OCI-LY3 (cell line): Measurements from ENCODE around the gene LCN2.

Experiments used
- H2AFZ ChIP-seq: fragments of 200-600, 300-600 bp; shearing (Covaris generic); 2 replicates; pipeline ENCODE4 v1.6.0; 2014; ENCODE audit warnings: antibody characterized with exemption, low read depth, low read length
- H3K27ac ChIP-seq: fragments of 200-600, 300-600 bp; sonication (generic); 2 replicates; pipeline ENCODE4 v1.5.1; 2014; ENCODE audit warnings: mild to moderate bottlenecking, low read length, moderate library complexity, mixed read lengths
- H3K27me3 ChIP-seq: fragments of 200-600, 300-600 bp; sonication (generic); 2 replicates; pipeline ENCODE4 v1.6.1; 2014; ENCODE audit warnings: low read depth, low read length, mixed read lengths
- H3K36me3 ChIP-seq: fragments of 200-600, 300-600 bp; sonication (generic); replicated peaks from 2 replicates; pipeline ENCODE3; 2014; ENCODE audit warnings: low read depth, low read length, mixed read lengths
- H3K4me1 ChIP-seq: fragments of 300-600, 200-600 bp; sonication (generic); 2 replicates; pipeline ENCODE4 v1.6.1; 2014; ENCODE audit warnings: low read length, mixed read lengths
- H3K4me2 ChIP-seq: fragments of 200-600, 300-600 bp; sonication (generic); 2 replicates; pipeline ENCODE4 v1.6.1; 2014; ENCODE audit warnings: low read length, mixed read lengths
- H3K4me3 ChIP-seq: fragments of 300-600, 200-600 bp; sonication (generic); 2 replicates; pipeline ENCODE4 v1.5.1; 2014; ENCODE audit warnings: antibody characterized with exemption, mild to moderate bottlenecking, low read length, moderate library complexity
- H3K79me2 ChIP-seq: fragments of 300-600, 200-600 bp; shearing (Covaris generic); 2 replicates; pipeline ENCODE4 v1.6.1; 2014; ENCODE audit warnings: mild to moderate bottlenecking, low read length, mixed read lengths
- H3K9ac ChIP-seq: fragments of 300-600, 200-600 bp; shearing (Covaris generic); 2 replicates; pipeline ENCODE4 v1.6.0; 2014; ENCODE audit warnings: mild to moderate bottlenecking, low read length, moderate library complexity
- H3K9me3 ChIP-seq: fragments of 200-600, 300-600 bp; shearing (Covaris generic); 2 replicates; pipeline ENCODE4 v1.6.1; 2014; ENCODE audit warnings: low read length, mixed read lengths; ENCODE audit not compliant: insufficient read depth
- H4K20me1 ChIP-seq: fragments of 200-600, 300-600 bp; sonication (generic); 2 replicates; pipeline ENCODE4 v1.6.1; 2016; ENCODE audit warnings: low read length, mixed read lengths; ENCODE audit not compliant: insufficient read depth
- CTCF ChIP-seq: fragments of 200-600, 300-600 bp; sonication (generic); IDR thresholded peaks from 2 replicates; pipeline ENCODE4 v1.5.1; 2014; ENCODE audit warnings: antibody characterized with exemption, low read length, low read depth
- EZH2phosphoT487 ChIP-seq: fragments of 200-600 bp; shearing (Covaris generic); IDR thresholded peaks from 2 replicates; pipeline ENCODE4 v1.6.1; 2018; ENCODE audit warnings: antibody characterized with exemption, mixed run types, low read depth

LCN2 gene

GRCh38 chr9:128175102-128175563 lies 25.9 kb downstream of the LCN2 start:
- H3K9me3 ChIP-seq, result no peaks in the 10 kb centered on the region
- peaks cover 27% of the 10 kb centered on the region for H3K36me3 ChIP-seq
- H3K9ac ChIP-seq, result no peak overlapping the region
- no peaks in the 10 kb centered on the region for H3K4me1 ChIP-seq
- no peaks in the 10 kb centered on the region for H4K20me1 ChIP-seq
- H3K4me3 ChIP-seq, result no peak overlapping the region
- H2AFZ ChIP-seq, result no peak overlapping the region
- H3K4me2 ChIP-seq, result no peak overlapping the region
- H3K27me3 ChIP-seq, result no peaks in the 10 kb centered on the region
- TF ChIP-seq EZH2phosphoT487 (no peak), CTCF (no peak)
- no peaks in the 10 kb centered on the region for H3K79me2 ChIP-seq
- no peak overlapping the region for H3K27ac ChIP-seq

- Histone ChIP-seq H2AFZ (no peak overlapping the region), H3K4me2 (no peak overlapping the region), H3K36me3 (peaks cover 32% of the 10 kb centered on the region), H3K27me3 (no peaks in the 10 kb centered on the region), H3K9ac (no peak overlapping the region), H3K79me2 (no peaks in the 10 kb centered on the region), H3K27ac (no peak overlapping the region), H3K4me3 (no peak overlapping the region), H3K9me3 (no peaks in the 10 kb centered on the region), H4K20me1 (no peaks in the 10 kb centered on the region), H3K4me1 (no peaks in the 10 kb centered on the region)
- no peak for TF ChIP-seq CTCF
- TF ChIP-seq EZH2phosphoT487, result no peak
Measured at GRCh38 chr9:128175726-128176125, 26.5 kb downstream of the LCN2 start.

- no peaks in the 10 kb centered on the region for H3K79me2 ChIP-seq
- H3K27ac ChIP-seq, result no peak overlapping the region
- no peaks in the 10 kb centered on the region for H4K20me1 ChIP-seq
- H3K4me3 ChIP-seq, result no peak overlapping the region
- no peak overlapping the region for H3K9ac ChIP-seq
- no peak overlapping the region for H2AFZ ChIP-seq
- H3K9me3 ChIP-seq, result no peaks in the 10 kb centered on the region
- H3K4me1 ChIP-seq, result no peaks in the 10 kb centered on the region
- peaks cover 42% of the 10 kb centered on the region for H3K36me3 ChIP-seq
- TF ChIP-seq CTCF, result no peak
- TF ChIP-seq EZH2phosphoT487, result no peak
- no peak overlapping the region for H3K4me2 ChIP-seq
- no peaks in the 10 kb centered on the region for H3K27me3 ChIP-seq
Measured at GRCh38 chr9:128178806-128179431, 29.7 kb downstream of the LCN2 start.

- Histone ChIP-seq H3K27me3 (no peaks in the 10 kb centered on the region), H3K4me3 (no peak overlapping the region), H2AFZ (no peak overlapping the region), H3K4me2 (no peak overlapping the region), H3K9me3 (no peaks in the 10 kb centered on the region), H3K36me3 (peaks cover 39% of the 10 kb centered on the region), H3K9ac (no peak overlapping the region), H3K4me1 (no peaks in the 10 kb centered on the region), H3K27ac (no peak overlapping the region), H3K79me2 (no peaks in the 10 kb centered on the region), H4K20me1 (no peaks in the 10 kb centered on the region)
- TF ChIP-seq EZH2phosphoT487 (no peak), CTCF (no peak)
Measured at GRCh38 chr9:128180001-128180400, 30.7 kb downstream of the LCN2 start.
